AG09309 (cell line): Measurements from ENCODE around the gene MAP4K3.

Source experiments
- DNase-seq: peaks from one replicate; pipeline ENCODE4 v3.0.0-alpha.2; 2010; ENCODE audit warnings: low read depth
- H3K4me3 ChIP-seq: 2 replicates; pipeline ENCODE4 v1.5.1; 2011; ENCODE audit warnings: mild to moderate bottlenecking, low read depth, low read length, moderate library complexity; ENCODE audit not compliant: control insufficient read depth
- CTCF ChIP-seq: IDR thresholded peaks from 2 replicates; pipeline ENCODE4 v1.5.1; 2011; ENCODE audit warnings: mild to moderate bottlenecking, low read depth, low read length, inconsistent platforms; ENCODE audit not compliant: insufficient read depth, control insufficient read depth; ENCODE audit errors: missing control alignments

The MAP4K3 gene

GRCh38 chr2:39379643-39380524 lies 57.2 kb downstream of the MAP4K3 start:
- peak; percentile 34 for DNase-seq
- TF ChIP-seq CTCF = peak; percentile 52
- H3K4me3 ChIP-seq = no peak overlapping the region

GRCh38 chr2:39378968-39379367 lies 58.1 kb downstream of the MAP4K3 start:
- no peak for TF ChIP-seq CTCF
- H3K4me3 ChIP-seq = no peak overlapping the region
- no peak for DNase-seq

GRCh38 chr2:39377226-39377939 lies 59.7 kb downstream of the MAP4K3 start:
- TF ChIP-seq CTCF = no peak
- DNase-seq = no peak
- no peak overlapping the region for H3K4me3 ChIP-seq

GRCh38 chr2:39375917-39376316 lies 61.2 kb downstream of the MAP4K3 start:
- no peak for TF ChIP-seq CTCF
- no peak overlapping the region for H3K4me3 ChIP-seq
- DNase-seq = no peak

GRCh38 chr2:39373181-39373802 lies 63.8 kb downstream of the MAP4K3 start:
- DNase-seq = no peak
- no peak for TF ChIP-seq CTCF

GRCh38 chr2:39370101-39370500 lies 67.0 kb downstream of the MAP4K3 start:
- no peak for DNase-seq
- no peak for TF ChIP-seq CTCF
- H3K4me3 ChIP-seq = no peak overlapping the region

More at GRCh38 chr2:39373181-39373802, 63.8 kb downstream of the MAP4K3 start:
- no peak overlapping the region for H3K4me3 ChIP-seq
